Activated CD8-positive, alpha-beta memory T cell treated with anti-CD3 and anti-CD28 coated beads, Interleukin-2, amount 50 U/mL, for 24 hours (primary cell): Measurements from ENCODE around the gene DAPK1.

Experiments
- DNase-seq: peaks from one replicate; pipeline ENCODE4 v3.0.0-alpha.2; 2020; ENCODE audit errors: extremely low read depth

Gene DAPK1

DNA sequence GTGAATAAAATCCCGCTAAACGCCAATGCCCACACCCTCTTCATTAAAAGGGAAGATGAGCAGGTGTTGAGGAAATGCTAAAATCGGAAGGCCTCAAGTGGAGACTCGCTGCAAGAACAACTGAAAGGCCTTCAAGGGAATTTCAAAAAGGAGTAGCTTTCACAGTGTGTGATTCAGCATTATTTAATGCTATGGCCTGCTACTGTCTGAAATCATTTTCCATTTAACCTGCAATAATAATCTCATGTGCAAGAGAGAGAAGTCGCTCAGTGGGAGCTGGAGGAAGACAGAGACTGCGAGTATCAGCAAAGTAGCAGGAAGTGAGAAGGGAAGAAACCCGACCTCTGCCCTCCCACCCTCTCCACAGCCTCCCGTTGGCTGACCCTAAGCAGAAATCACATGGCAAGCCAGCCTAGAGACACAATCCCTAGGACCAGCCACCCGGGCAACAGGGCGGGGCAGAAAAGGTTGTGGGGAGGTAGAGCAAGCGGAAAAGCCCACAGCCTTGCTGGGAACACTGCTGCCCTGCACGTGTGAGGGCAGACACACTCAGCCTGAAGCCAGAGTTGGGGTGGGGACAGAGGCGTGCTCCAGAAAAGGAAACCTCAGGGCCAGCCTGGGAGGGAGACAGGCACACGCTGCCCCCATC lies 188.3 kb downstream of the DAPK1 start:
- DNase-seq = no peak

DNA sequence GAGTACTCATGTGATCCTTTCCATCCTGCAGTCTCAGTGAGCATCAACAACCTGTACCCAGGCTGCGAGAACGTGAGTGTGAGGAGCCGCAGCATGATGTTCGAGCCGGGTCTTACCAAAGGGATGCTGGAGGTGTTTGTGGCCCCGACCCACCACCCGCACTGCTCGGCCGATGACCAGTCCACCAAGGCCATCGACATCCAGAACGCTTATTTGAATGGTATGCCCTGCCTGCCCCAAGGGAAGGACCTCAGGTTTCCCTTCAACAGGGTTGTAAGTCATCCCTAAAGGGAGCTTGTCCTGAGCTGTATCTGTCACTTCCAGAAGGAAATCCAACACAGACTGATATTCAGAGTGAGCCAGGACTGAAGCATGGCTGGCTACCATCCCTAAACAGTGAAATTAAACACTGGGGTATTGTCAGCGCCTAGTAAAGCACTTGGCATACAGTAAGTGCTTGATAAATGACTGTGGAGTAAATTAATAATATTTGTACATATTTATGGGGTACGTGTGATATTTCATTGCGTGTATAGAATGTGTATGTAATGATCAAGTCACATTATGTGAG lies 188.9 kb downstream of the DAPK1 start:
- DNase-seq = no peak

DNA sequence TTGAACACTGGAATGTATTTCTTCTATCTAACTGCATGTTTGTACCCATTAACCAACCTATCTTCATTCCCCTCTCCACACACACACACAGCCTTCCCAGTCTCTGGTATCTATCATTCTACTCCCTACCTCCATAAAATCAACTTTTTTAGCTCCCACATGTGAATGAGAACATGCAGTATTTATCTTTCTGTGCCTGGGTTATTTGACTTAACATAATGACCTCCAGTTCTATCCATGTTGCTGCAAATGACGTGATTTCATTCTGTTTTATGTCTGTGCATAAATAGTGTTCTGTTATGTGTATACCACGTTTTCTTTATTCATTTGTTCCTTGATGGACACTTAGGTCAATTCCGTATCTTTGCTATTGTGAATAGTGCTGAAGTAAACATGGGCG lies 189.5 kb downstream of the DAPK1 start:
- no peak for DNase-seq

DNA sequence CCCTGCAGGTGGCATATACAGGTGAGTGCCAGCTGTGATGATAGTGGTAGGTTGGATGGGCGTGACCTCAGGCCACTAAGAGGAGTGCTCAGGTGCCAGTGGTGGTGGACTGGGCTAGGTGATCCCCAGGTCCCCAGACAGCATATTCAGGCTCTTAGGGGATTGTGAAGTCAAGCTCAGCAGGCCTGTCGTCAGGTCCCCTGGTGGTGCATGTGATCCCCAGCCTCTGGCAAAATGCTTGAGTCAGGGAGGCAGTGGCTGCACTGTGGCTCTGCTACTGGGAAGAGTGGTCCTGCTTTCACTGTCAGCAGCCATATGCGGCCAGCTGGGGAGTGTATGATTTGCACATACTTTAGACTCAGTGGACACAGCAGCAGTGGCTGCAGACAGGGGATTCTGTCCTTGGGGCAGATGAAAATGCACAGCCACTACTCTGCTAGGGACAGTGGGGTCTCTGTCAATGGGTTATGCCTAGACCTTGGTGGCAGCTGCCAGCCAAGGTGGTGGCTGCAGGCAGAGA lies 196.6 kb downstream of the DAPK1 start:
- DNase-seq = no peak

DNA sequence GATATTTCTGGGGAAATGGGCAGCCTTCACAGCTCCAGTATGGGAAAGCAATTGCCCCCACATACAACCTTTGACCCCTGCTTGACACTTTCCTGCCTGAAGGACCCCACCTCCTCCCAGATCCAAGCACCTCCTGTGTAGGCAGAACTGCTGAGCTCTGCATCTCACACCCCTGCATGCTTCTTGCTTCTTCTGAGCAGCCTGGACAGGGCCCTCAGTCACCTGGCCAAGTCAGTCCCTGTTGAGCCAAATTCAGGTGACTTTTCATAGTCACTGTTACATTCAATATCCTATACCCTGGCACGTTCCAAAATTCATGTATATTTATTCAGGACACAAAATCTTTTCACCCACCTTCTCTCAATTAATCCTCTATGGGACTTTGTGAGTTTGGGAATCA lies 197.9 kb downstream of the DAPK1 start:
- DNase-seq = no peak

DNA sequence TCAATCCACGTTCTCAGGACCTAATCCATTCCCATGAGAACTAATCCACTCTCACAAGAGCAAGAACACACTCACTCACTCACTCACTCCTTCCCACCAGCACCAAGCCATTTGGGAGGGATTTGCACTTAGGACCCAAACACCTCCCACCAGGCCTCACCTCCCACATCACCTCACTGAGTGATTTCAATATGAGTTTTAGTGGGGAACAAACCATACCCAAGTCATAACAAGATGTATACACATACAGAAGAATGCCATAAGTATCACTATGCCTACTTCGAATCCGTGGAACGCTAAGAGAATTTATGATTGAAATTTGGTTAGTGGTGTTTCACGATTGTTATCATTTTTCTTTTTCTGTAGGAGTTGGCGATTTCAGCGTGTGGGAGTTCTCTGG lies 199.0 kb downstream of the DAPK1 start:
- no peak for DNase-seq

DNA sequence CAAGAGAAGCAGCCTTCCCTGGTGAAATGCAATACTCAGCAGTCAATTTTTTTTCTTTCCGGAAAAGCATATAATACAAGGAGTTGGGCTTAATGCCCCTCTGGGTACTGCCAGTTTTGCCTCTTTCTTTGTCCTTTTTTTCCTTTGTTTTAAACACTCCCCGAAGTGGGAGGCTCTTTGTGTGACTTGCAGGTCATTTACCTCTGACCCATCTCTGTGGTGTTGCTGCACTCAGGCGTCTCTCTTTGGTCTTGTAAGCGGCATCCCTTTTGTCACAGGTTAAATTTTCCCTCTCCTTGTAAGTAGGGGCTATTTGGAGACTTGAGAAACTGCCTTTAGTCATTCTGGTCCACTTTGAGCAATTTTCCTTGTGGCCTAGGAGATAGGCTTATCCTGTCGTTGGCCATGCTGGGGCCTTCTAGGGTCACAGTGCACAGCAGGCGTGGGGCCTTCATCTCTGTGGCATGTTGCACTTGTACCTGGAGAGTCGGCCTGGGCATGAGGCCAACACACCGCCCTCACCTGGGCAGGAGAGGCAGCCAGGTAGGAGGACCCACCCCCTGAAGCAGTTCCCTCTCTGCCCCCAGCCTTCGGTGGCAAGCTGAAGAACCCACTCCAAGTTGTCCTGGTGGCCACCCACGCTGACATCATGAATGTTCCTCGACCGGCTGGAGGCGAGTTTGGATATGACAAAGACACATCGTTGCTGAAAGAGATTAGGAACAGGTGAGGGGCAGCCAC lies 200.6 kb downstream of the DAPK1 start:
- no peak for DNase-seq

DNA sequence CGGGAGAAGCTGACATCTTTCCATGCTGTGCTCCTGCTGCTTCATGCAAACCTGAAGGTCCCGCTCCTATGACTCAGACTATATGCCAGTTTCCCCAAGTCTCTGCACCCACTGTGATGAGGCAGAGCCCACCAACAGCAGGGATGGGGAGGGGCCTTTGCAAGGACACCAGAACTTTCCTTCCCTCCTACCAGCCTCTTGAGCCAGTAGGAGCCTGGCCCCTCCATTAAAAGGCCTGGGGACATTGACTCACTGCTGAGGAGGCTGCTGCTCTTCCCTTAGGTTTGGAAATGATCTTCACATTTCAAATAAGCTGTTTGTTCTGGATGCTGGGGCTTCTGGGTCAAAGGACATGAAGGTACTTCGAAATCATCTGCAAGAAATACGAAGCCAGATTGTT lies 202.2 kb downstream of the DAPK1 start:
- DNase-seq = no peak

DNA sequence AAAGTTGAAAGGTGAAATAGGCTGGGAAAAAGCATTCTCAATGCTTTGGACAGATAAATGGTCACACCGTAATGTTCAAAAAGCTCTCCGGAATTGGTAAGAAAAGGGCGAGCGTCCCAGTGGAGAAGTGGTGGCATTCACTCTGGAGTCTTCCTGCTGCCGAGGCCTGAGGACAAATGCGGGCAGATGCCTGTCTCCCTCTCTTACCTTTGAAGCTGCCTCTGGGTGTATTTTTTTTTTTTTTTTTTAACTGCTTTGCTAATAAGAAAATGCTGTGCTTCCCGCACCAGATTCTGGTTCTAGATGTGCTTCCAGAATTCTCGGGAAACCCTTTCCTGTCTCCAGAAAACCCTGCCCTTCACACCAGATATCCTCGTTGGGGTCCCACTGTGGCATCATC lies 203.8 kb downstream of the DAPK1 start:
- no peak for DNase-seq

DNA sequence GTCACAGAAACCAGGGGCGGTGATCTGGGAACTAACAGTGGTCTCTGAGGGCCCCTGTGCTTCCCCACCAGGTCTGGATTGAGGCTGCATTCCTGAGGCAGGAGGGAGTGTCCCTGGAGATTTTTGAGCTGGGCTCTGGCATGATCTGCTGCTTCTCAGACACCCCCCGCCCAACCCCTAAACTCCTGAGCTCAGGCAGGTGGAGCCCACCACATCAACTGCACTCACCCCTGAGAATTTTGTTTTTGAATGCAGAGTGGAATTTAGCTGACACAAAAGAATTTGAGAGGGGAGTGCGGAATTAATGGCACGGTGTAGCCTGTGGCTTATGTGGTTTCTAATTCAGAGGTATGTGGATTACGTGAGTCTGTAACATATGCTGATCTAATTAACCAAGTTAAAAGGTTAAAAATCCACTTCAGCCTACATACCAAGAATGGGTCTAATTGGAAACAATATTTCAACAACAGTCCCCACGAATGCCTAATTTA lies 204.3 kb downstream of the DAPK1 start:
- no peak for DNase-seq

DNA sequence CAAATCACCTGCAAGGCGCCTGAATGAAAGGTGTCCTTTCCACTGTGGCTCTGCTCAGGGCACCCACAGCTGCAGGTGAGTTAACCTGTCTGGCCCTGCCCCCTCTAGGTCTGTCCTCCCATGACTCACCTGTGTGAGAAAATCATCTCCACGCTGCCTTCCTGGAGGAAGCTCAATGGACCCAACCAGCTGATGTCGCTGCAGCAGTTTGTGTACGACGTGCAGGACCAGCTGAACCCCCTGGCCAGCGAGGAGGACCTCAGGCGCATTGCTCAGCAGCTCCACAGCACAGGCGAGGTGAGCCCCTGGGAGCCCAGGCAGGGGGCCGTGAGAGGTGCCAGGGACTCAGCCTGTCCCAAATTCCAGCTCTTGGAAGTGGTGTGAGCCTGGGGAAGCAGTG lies 205.3 kb downstream of the DAPK1 start:
- no peak for DNase-seq

DNA sequence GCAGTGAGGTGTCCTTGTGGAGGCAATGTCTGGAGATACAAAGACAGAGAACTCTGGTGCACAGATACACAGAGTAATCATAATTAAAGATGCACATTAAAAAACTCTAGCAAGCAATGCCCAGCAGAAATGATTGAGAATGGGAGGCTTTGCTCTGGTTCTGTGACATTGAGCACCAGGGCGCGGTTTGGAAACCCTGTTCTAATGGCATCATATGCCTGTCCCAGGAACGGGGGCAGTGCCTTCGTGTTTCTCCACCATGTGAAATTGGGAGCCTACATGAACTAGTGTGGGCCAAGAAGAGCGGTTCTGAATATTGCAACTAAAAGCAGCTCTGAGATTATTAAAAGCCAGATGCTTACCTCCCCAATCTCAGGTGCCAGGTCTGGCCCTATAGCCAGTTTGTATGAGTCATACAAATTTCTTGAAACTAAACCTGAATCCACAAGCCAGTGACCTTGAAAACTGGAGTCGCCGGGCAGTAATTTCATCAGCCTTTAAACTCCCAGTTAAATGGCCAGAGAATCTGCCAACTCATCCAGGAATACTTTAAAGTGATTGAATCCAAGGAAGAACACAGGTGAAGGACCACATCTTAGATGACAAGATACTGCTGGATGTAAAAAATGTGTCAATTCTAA lies 206.1 kb downstream of the DAPK1 start:
- DNase-seq = no peak

DNA sequence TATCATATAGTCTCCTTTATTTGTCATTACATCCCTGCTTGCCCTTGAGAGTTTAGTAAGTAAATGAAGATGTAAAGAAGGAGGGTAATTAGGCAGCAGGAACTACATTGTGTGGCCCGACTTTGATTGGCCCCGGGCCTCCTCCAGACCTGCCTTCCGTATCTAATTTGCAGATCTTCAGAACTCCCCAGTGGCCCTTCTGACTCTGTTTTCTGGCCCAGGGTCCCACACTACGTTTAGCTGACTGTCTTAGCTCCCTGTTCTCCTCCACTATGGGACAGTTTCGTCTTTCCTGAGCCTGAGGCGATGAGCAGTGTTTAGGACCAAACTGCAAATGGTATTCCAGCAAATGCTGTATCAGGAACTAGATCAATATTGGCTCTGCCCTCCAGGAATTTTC lies 206.7 kb downstream of the DAPK1 start:
- DNase-seq = no peak

DNA sequence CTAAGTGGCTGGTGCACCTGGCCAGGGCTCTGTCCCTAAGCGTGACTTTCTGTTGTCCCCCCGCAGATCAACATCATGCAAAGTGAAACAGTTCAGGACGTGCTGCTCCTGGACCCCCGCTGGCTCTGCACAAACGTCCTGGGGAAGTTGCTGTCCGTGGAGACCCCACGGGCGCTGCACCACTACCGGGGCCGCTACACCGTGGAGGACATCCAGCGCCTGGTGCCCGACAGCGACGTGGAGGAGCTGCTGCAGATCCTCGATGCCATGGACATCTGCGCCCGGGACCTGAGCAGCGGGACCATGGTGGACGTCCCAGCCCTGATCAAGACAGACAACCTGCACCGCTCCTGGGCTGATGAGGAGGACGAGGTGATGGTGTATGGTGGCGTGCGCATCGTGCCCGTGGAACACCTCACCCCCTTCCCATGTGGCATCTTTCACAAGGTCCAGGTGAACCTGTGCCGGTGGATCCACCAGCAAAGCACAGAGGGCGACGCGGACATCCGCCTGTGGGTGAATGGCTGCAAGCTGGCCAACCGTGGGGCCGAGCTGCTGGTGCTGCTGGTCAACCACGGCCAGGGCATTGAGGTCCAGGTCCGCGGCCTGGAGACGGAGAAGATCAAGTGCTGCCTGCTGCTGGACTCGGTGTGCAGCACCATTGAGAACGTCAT lies 208.5 kb downstream of the DAPK1 start:
- DNase-seq = no peak

DNA sequence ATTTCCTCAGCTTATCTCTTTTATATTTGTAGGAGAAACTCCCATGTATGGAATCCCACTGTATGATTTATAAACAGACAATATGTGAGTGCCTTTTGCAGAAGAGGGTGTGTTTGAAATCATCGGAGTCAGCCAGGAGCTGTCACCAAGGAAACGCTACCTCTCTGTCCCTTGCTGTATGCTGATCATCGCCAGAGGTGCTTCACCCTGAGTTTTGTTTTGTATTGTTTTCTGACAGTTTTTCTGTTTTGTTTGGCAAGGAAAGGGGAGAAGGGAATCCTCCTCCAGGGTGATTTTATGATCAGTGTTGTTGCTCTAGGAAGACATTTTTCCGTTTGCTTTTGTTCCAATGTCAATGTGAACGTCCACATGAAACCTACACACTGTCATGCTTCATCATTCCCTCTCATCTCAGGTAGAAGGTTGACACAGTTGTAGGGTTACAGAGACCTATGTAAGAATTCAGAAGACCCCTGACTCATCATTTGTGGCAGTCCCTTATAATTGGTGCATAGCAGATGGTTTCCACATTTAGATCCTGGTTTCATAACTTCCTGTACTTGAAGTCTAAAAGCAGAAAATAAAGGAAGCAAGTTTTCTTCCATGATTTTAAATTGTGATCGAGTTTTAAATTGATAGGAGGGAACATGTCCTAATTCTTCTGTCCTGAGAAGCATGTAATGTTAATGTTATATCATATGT lies 210.3 kb downstream of the DAPK1 start:
- DNase-seq = no peak

DNA sequence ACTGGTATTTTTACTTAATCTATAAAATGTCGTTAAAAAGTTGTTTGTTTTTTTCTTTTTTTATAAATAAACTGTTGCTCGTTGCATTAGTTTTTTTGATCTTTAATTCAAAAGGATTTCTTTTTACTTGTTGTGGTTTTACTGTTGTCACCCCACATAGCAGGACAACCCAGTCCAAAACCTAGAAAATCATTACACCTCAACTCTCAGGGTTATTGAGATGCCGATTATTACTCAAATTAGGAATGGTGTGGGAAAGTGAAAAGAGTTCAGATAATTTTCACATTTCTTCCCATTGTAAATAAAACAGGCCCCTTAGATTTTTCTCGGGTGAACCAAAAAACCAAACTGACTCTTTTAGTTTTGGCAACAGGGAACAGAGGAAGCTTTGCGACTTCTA lies 210.9 kb downstream of the DAPK1 start:
- DNase-seq = no peak

DNA sequence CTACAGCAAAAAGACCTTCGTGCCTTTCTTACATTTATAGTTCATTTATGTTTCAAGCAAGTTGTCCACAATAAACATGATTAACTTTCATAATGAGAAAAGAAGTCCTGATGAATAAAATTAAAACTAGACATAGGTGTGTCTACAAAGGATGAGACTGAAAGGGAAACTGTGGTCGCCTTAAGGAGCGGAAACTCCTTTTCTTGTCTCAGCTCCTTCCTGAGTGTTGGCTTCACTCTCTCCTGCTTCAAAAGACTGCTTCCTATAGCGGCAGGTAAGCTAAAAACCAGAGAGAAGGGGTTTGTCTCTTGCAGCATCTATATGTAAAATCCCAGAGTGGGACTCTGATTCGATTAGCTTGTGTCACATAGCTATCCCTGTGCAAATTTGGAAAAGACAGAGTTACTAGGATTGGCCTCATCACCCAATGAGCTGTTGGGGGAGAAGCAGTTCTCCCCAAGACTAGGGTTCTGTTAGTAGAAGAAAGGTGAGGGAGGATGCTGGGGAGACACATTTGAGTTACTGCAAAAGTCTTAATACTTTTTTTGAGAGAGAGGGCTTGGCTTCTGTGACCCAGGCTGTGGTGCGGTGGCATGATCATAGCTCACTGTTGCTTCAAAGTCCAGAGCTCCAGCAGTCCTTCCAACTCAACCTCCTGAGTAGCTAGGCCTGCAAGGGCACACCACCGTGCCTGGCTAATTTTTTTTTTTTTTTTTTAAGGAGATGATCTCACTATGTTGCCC lies 211.5 kb downstream of the DAPK1 start:
- DNase-seq = no peak

DNA sequence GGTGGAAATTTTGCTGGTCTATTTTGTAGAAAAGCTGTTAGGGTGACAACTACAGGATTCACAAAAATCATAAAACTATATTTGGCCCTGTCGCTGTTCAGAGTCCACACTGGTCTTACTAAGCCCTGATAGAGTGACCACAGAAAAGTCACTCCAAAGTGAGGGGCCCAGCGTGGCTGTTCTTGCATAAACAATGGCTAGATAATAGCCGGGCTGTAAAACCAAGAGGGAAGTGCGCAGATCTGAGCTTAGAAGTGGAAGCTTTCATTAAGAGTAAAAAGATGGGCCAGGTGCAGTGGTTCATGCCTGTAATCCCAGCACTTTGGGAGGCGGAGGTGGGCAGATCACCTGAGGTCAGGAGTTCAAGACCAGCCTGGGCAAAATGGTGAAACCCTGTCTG lies 212.8 kb downstream of the DAPK1 start:
- no peak for DNase-seq

DNA sequence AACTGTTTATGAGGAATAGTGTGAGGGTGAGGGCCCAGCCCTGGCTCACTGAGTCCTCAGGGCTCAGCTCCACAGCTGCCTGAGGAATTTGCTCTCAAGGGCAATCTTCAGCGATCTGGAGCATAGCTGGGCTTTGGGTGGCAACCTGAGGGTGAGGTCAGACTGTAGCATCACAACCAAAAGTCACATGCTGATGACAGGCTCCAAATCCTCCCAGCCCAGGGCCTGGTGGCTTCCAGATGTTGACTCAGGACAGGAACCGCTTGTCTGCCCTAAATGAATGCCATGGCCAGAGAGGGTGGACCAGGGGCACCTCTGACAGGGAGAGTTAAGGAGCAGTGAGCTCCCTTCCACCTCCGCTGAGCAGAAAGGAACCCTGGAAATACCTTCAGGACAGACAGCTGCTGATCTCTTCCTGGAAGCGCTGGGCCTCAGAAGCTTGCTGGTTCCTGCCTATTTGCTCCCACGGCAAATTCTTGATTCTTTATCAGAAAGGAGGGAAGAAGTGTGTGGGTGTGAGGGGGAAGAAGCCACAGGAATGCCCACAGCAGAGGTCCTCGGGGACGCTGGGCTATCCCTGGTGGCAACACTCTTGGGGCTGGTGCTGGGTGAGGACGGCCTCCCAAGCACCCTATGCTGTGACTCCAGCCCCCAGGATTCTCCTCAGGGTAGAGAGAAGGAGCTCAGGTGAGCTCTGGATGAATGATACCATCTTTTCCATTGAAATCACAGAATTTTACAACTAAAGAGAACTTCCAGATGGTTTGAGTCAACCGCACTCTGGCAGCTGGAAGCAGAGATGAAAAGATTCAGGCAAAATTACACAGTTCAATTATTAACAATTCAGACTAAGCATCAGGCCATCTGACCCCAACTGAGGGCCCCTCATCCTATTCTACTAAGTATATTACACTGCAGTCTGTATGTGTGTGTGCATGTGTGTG lies 214.5 kb downstream of the DAPK1 start:
- no peak for DNase-seq
